GM12878 (cell line): ENCODE data around the gene MAST1. TPM values are rescaled to one million over a fixed set of nuclear protein-coding genes. Genes with fewer than 3 reads are reported as not detected.

ENCODE experiments used
- CBFB ChIP-seq: IDR thresholded peaks from 2 replicates; pipeline ENCODE4 v1.6.1; 2016; ENCODE audit warnings: antibody characterized with exemption, low read depth
- CHD2 ChIP-seq: IDR thresholded peaks from 2 replicates; pipeline ENCODE4 v1.6.1; 2011; ENCODE audit warnings: low read depth, low read length, improper control_type of control experiment, borderline replicate concordance
- CREB1 ChIP-seq: IDR thresholded peaks from 2 replicates; pipeline ENCODE4 v1.6.1; 2012; ENCODE audit warnings: low read depth, mild to moderate bottlenecking, inconsistent platforms
- CUX1 ChIP-seq: IDR thresholded peaks from 2 replicates; pipeline ENCODE4 v1.6.1; 2012; ENCODE audit warnings: improper control_type of control experiment, low read depth, low read length; ENCODE audit not compliant: insufficient replicate concordance
- ESRRA ChIP-seq: IDR thresholded peaks from 2 replicates; pipeline ENCODE4 v1.6.1; 2012; ENCODE audit warnings: mild to moderate bottlenecking, low read length, improper control_type of control experiment
- FOXM1 ChIP-seq: IDR thresholded peaks from 2 replicates; pipeline ENCODE4 v1.6.1; 2012; ENCODE audit warnings: low read depth, mild to moderate bottlenecking, inconsistent platforms, low read length, moderate library complexity
- JUND ChIP-seq: IDR thresholded peaks from 2 replicates; pipeline ENCODE4 v1.6.1; 2012; ENCODE audit warnings: low read depth, mild to moderate bottlenecking, low read length, improper control_type of control experiment, moderate library complexity
- RAD51 ChIP-seq: fragments of 450-650 bp; IDR thresholded peaks from 2 replicates; pipeline ENCODE4 v1.6.1; 2016; ENCODE audit warnings: moderate library complexity, mild to moderate bottlenecking, inconsistent platforms
- RUNX3 ChIP-seq: IDR thresholded peaks from 2 replicates; pipeline ENCODE4 v1.6.1; 2012; ENCODE audit warnings: low read length, inconsistent platforms
- SMARCA5 ChIP-seq: fragments of 450-650 bp; IDR thresholded peaks from 2 replicates; pipeline ENCODE4 v1.6.1; 2017; ENCODE audit warnings: mild to moderate bottlenecking
- SUZ12 ChIP-seq: fragments of 200-600 bp; sonication (generic); IDR thresholded peaks from one replicate; pipeline ENCODE4 v1.6.1; 2018; ENCODE audit warnings: antibody characterized with exemption, mild to moderate bottlenecking; ENCODE audit not compliant: unreplicated experiment
- TAF1 ChIP-seq: IDR thresholded peaks from 2 replicates; pipeline ENCODE4 v1.6.1; 2011; ENCODE audit warnings: mild to moderate bottlenecking, low read depth, low read length, borderline replicate concordance
- TBL1XR1 ChIP-seq: IDR thresholded peaks from 2 replicates; pipeline ENCODE4 v1.6.1; 2012; ENCODE audit warnings: low read depth, low read length, improper control_type of control experiment
- ZNF592 ChIP-seq: fragments of 450-650 bp; IDR thresholded peaks from 2 replicates; pipeline ENCODE4 v1.6.1; 2017; ENCODE audit warnings: mild to moderate bottlenecking, moderate library complexity
- ZNF687 ChIP-seq: fragments of 450-650 bp; IDR thresholded peaks from 2 replicates; pipeline ENCODE4 v1.6.1; 2017; ENCODE audit warnings: mild to moderate bottlenecking, moderate library complexity
- ZSCAN29 ChIP-seq: fragments of 450-650 bp; IDR thresholded peaks from 2 replicates; pipeline ENCODE4 v1.6.1; 2017; ENCODE audit warnings: mild to moderate bottlenecking, moderate library complexity
- polyA plus RNA-seq, 11 experiments: library from polyadenylated mRNA; depleted of rRNA in 4 of 11; unstranded in 6 of 11; stranded (reverse) in 5 of 11; fragments of >200 nt; fragmentation: Nextera tagmentation in 4 of 11; fragmentation: Illumina TruSeq in 1 of 11; extraction: Ambion mirVana in 4 of 11; extraction: Trizol in 1 of 11; gene quantifications; 1 replicate in 1 of 11; 2 replicates in 10 of 11; pipeline versions ENCODE4 v1.2.1 to v1.2.3, GENCODE V29; 2011 to 2016; ENCODE audit warnings: inconsistent platforms in 2 of 11, missing spikeins in 2 of 11, low read depth in 1 of 11
- total RNA-seq, 4 experiments: library from RNA; depleted of rRNA in 3 of 4; stranded (reverse); fragments of >200 nt in 3 of 4; fragmentation: Illumina TruSeq in 1 of 4; extraction: Trizol in 1 of 4; gene quantifications; 2 replicates each; pipeline versions ENCODE4 v1.2.1 to v1.2.3, GENCODE V29; 2013 to 2021

The MAST1 gene
- total and polyA plus RNA-seq, 10 of the 15 experiments (the other 5 are each of a cell fraction or from before 2014, with no cell fraction given), result 0.08 to 0.79 (median 0.44) TPM; not detected in 1

- no peak for TF ChIP-seq ZNF592
- no peak for TF ChIP-seq ESRRA
- peak; percentile 69; the same call in 1 of the 2 replicates for TF ChIP-seq CBFB
- peak; percentile 86 for TF ChIP-seq TAF1
- TF ChIP-seq CHD2, result peak; percentile 34; the same call in 1 of the 2 replicates
- no peak for TF ChIP-seq RAD51
- TF ChIP-seq CREB1, result peak; percentile 53; the same call in 1 of the 2 replicates
- peak; percentile 59 for TF ChIP-seq RUNX3
- no peak for TF ChIP-seq SUZ12
- no peak for TF ChIP-seq TBL1XR1
- TF ChIP-seq SMARCA5, result no peak
- TF ChIP-seq JUND, result peak; percentile 100
- TF ChIP-seq ZNF687, result peak; percentile 84
- TF ChIP-seq CUX1, result no peak
- TF ChIP-seq FOXM1, result no peak
- TF ChIP-seq ZSCAN29, result 0 out of 2 replicates have a peak, but pooled peaks have one; percentile 64
These were observed 36.6 kb upstream of the MAST1 start, which contains the start of the genes PRDX2 and THSD8 (continued) for GRCh38 chr19:12801466-12802266.
